H9 (cell line): Measurements from ENCODE around the gene GPRC5A. TPM values are rescaled to one million over a fixed set of nuclear protein-coding genes. Genes with fewer than 3 reads are reported as not detected.

Experiments used
- DNase-seq: peaks from one replicate; pipeline ENCODE4 v3.0.0-alpha.2; 2017
- H2AFZ ChIP-seq: one replicate; pipeline ENCODE4 v1.6.1; 2013; ENCODE audit warnings: mild to moderate bottlenecking, low read length, control low read depth, moderate library complexity
- H2AK5ac ChIP-seq: 2 replicates; pipeline ENCODE4 v1.6.1; 2013; ENCODE audit warnings: low read length, control low read depth, mixed read lengths; ENCODE audit not compliant: insufficient read length
- H2BK120ac ChIP-seq: one replicate; pipeline ENCODE4 v1.6.1; 2013; ENCODE audit warnings: low read depth, mild to moderate bottlenecking, low read length, control low read depth, inconsistent platforms; ENCODE audit not compliant: poor library complexity, severe bottlenecking
- H2BK12ac ChIP-seq: 2 replicates; pipeline ENCODE4 v1.6.1; 2013; ENCODE audit warnings: low read length, control low read depth, mixed read lengths, low read depth; ENCODE audit not compliant: insufficient read length
- H2BK15ac ChIP-seq: 2 replicates; pipeline ENCODE4 v1.6.1; 2013; ENCODE audit warnings: low read depth, low read length, control low read depth
- H2BK20ac ChIP-seq: one replicate; pipeline ENCODE4 v1.6.1; 2013; ENCODE audit warnings: low read depth, mild to moderate bottlenecking, low read length, control low read depth, inconsistent platforms; ENCODE audit not compliant: poor library complexity, severe bottlenecking
- H2BK5ac ChIP-seq: 2 replicates; pipeline ENCODE4 v1.6.1; 2013; ENCODE audit warnings: low read length, control low read depth, mixed read lengths; ENCODE audit not compliant: insufficient read length
- H3K14ac ChIP-seq: 2 replicates; pipeline ENCODE4 v1.6.1; 2013; ENCODE audit warnings: low read length, control low read depth; ENCODE audit not compliant: insufficient read depth
- H3K18ac ChIP-seq: 2 replicates; pipeline ENCODE4 v1.6.1; 2013; ENCODE audit warnings: low read depth, mild to moderate bottlenecking, mixed read lengths, low read length, control low read depth; ENCODE audit not compliant: insufficient read length
- H3K23ac ChIP-seq: 2 replicates; pipeline ENCODE4 v1.6.1; 2013; ENCODE audit warnings: low read length, control low read depth, mixed read lengths, low read depth; ENCODE audit not compliant: insufficient read length
- H3K23me2 ChIP-seq: 2 replicates; pipeline ENCODE4 v1.6.1; 2013; ENCODE audit warnings: low read depth, mild to moderate bottlenecking, mixed read lengths, low read length, control low read depth; ENCODE audit not compliant: insufficient read length, poor library complexity, severe bottlenecking
- H3K27ac ChIP-seq: 2 replicates; pipeline ENCODE4 v1.5.1; 2013; ENCODE audit warnings: low read length, control low read depth, mixed read lengths, low read depth; ENCODE audit not compliant: insufficient read length
- H3K27me3 ChIP-seq: 2 replicates; pipeline ENCODE4 v1.6.1; 2013; ENCODE audit warnings: low read length, control low read depth, inconsistent platforms; ENCODE audit not compliant: insufficient read depth
- H3K4ac ChIP-seq: 2 replicates; pipeline ENCODE4 v1.6.1; 2013; ENCODE audit warnings: low read depth, mild to moderate bottlenecking, control low read depth, inconsistent platforms, low read length, moderate library complexity
- H3K4me1 ChIP-seq: 2 replicates; pipeline ENCODE4 v1.6.1; 2013; ENCODE audit warnings: low read length, control low read depth, inconsistent platforms; ENCODE audit not compliant: insufficient read depth
- H3K4me2 ChIP-seq: 2 replicates; pipeline ENCODE4 v1.6.1; 2013; ENCODE audit warnings: low read length, control low read depth, mixed read lengths; ENCODE audit not compliant: insufficient read length, insufficient read depth
- H3K56ac ChIP-seq: 2 replicates; pipeline ENCODE4 v1.6.1; 2013; ENCODE audit warnings: low read depth, mild to moderate bottlenecking, mixed read lengths, low read length, control low read depth; ENCODE audit not compliant: insufficient read length
- H3K79me1 ChIP-seq: 2 replicates; pipeline ENCODE4 v1.6.1; 2013; ENCODE audit warnings: low read depth, mild to moderate bottlenecking, moderate library complexity, low read length, control low read depth, inconsistent platforms; ENCODE audit not compliant: insufficient read depth, poor library complexity, severe bottlenecking
- H3K79me2 ChIP-seq: 2 replicates; pipeline ENCODE4 v1.6.1; 2013; ENCODE audit warnings: low read length, control low read depth, inconsistent platforms; ENCODE audit not compliant: insufficient read depth
- H3K9ac ChIP-seq: 2 replicates; pipeline ENCODE4 v1.6.1; 2013; ENCODE audit warnings: low read length, control low read depth, mixed read lengths; ENCODE audit not compliant: insufficient read length; ENCODE audit errors: extremely low read depth
- H3K9me3 ChIP-seq: one replicate; pipeline ENCODE4 v1.6.1; 2013; ENCODE audit warnings: low read depth, low read length, inconsistent platforms; ENCODE audit not compliant: control insufficient read depth
- H3T11ph ChIP-seq: one replicate; pipeline ENCODE4 v1.6.1; 2013; ENCODE audit warnings: mild to moderate bottlenecking, low read length, control low read depth, inconsistent platforms
- H4K20me1 ChIP-seq: one replicate; pipeline ENCODE4 v1.6.1; 2013; ENCODE audit not compliant: control insufficient read depth, insufficient read length, insufficient read depth
- H4K5ac ChIP-seq: 2 replicates; pipeline ENCODE4 v1.6.1; 2013; ENCODE audit warnings: low read depth, mild to moderate bottlenecking, mixed read lengths, low read length, control low read depth; ENCODE audit not compliant: insufficient read length
- H4K8ac ChIP-seq: replicated peaks from 2 replicates; pipeline ENCODE4 v1.6.1; 2013; ENCODE audit warnings: low read length, control low read depth, mixed read lengths, low read depth; ENCODE audit not compliant: insufficient read length
- H4K91ac ChIP-seq: 2 replicates; pipeline ENCODE4 v1.6.1; 2013; ENCODE audit warnings: low read depth, mild to moderate bottlenecking, moderate library complexity, mixed read lengths, low read length, control low read depth; ENCODE audit not compliant: insufficient read length
- H3K27ac Mint-ChIP-seq, 3 experiments: 2 replicates in 2 of 3; 3 replicates in 1 of 3; pipeline ENCODE4 v1.8.0; 2020 to 2021; ENCODE audit warnings: mixed read lengths in 3 of 3, mild to moderate bottlenecking in 1 of 3, moderate library complexity in 1 of 3
- H3K27me3 Mint-ChIP-seq: 2 replicates; pipeline ENCODE4 v1.8.0; 2021; ENCODE audit warnings: low read depth, mild to moderate bottlenecking, moderate library complexity, mixed read lengths
- H3K36me3 Mint-ChIP-seq, 3 experiments: 2 replicates in 2 of 3; 3 replicates in 1 of 3; pipeline ENCODE4 v1.8.0; 2020 to 2021; ENCODE audit warnings: low read depth in 3 of 3, mixed read lengths in 3 of 3; ENCODE audit not compliant: insufficient read depth in 1 of 3
- H3K4me1 Mint-ChIP-seq, 2 experiments: 2 replicates each; pipeline ENCODE4 v1.8.0; 2020; ENCODE audit warnings: mixed read lengths in 2 of 2
- H3K4me3 Mint-ChIP-seq, 2 experiments: 2 replicates in 1 of 2; 3 replicates in 1 of 2; pipeline ENCODE4 v1.8.0; 2020 to 2021; ENCODE audit warnings: mild to moderate bottlenecking in 2 of 2, mixed read lengths in 2 of 2, moderate library complexity in 1 of 2
- H3K9me3 Mint-ChIP-seq, 2 experiments: 2 replicates in 1 of 2; 3 replicates in 1 of 2; pipeline ENCODE4 v1.8.0; 2020; ENCODE audit warnings: mild to moderate bottlenecking in 2 of 2, mixed read lengths in 2 of 2, moderate library complexity in 1 of 2
- WGBS: extraction: QIAGEN DNeasy Blood & Tissue Kit; methylation state at CpG from one replicate; pipeline ENCODE4 v1.1.7; 2013; ENCODE audit warnings: missing lambda C conversion rate, low lambda C conversion rate, mixed read lengths; ENCODE audit not compliant: insufficient read length; ENCODE audit errors: extremely low coverage; 5-methylcytosine and 5-hydroxymethylcytosine counted together
- total RNA-seq: library from RNA; stranded (reverse); gene quantifications from 2 replicates; pipeline ENCODE4 v1.2.1, GENCODE V29; 2021
- TF ChIP-seq, protein P1 (sequence below): fragments of 200-600 bp; sonication (generic); conservative IDR thresholded peaks from 3 replicates; pipeline ENCODE4 v1.8.0; 2021; ENCODE audit warnings: antibody characterized with exemption, mild to moderate bottlenecking

Gene GPRC5A
- total RNA-seq, 1 experiment from 2014 or later: 0.09 TPM

DNA sequence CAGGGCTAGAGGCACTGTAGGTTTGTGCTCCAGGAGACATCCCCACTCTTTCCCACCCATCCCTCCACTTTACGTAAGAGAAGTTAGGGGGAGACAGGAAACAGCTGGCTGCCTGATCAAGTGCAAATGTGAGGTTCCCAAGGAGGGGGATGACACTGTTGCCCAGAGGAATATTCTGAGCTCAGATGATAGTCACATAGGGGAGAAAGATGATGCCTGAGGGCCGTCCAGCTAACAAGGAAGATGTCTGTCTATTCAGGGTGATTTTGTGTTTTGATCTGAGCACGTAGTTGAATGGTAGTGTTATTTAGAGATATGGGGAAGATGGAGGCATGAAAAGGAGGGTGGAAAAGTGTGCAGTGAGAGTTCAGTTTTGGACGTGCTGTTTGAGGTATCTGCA is 74.5 kb downstream of the GPRC5A start:
- Mint-ChIP-seq H3K27ac (no peak overlapping the region), H3K36me3 (peaks cover 0 to 4% (median 0%) of the 10 kb centered on the region in 3 experiments; a peak in 3 of 7 replicates)
- H3K27me3 ChIP-seq: no peaks in the 10 kb centered on the region

More for the DNA sequence above, 74.5 kb downstream of the GPRC5A start:
- H2AK5ac ChIP-seq: no peak overlapping the region
- no peak overlapping the region for H2BK5ac ChIP-seq
- no peaks in the 10 kb centered on the region for H3K79me1 ChIP-seq
- H4K20me1 ChIP-seq: no peaks in the 10 kb centered on the region
- no peak overlapping the region for H2BK120ac ChIP-seq
- no peak for DNase-seq
- 100% methylated on average over 1 of the region's 4 CpGs for WGBS
- no peak overlapping the region for H2BK20ac ChIP-seq
- H3K9ac ChIP-seq: no peak overlapping the region
- no peaks in the 10 kb centered on the region for H3K79me2 ChIP-seq
- H3K4me2 ChIP-seq: no peak overlapping the region
- Mint-ChIP-seq H3K4me1 (no peaks in the 10 kb centered on the region), H3K27me3 (no peaks in the 10 kb centered on the region), H3K4me3 (no peak overlapping the region), H3K9me3 (no peaks in the 10 kb centered on the region; a peak in 1 of 5 replicates)
- H3T11ph ChIP-seq: no peak overlapping the region
- H4K91ac ChIP-seq: no peak overlapping the region
- H2BK15ac ChIP-seq: no peak overlapping the region
- no peaks in the 10 kb centered on the region for H3K23me2 ChIP-seq
- H3K9me3 ChIP-seq: no peaks in the 10 kb centered on the region
- no peak overlapping the region for H3K4ac ChIP-seq
- H3K18ac ChIP-seq: no peak overlapping the region
- TF ChIP-seq, protein P1, sequence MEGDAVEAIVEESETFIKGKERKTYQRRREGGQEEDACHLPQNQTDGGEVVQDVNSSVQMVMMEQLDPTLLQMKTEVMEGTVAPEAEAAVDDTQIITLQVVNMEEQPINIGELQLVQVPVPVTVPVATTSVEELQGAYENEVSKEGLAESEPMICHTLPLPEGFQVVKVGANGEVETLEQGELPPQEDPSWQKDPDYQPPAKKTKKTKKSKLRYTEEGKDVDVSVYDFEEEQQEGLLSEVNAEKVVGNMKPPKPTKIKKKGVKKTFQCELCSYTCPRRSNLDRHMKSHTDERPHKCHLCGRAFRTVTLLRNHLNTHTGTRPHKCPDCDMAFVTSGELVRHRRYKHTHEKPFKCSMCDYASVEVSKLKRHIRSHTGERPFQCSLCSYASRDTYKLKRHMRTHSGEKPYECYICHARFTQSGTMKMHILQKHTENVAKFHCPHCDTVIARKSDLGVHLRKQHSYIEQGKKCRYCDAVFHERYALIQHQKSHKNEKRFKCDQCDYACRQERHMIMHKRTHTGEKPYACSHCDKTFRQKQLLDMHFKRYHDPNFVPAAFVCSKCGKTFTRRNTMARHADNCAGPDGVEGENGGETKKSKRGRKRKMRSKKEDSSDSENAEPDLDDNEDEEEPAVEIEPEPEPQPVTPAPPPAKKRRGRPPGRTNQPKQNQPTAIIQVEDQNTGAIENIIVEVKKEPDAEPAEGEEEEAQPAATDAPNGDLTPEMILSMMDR: no peak
- H2AFZ ChIP-seq: no peak overlapping the region
- no peak overlapping the region for H4K8ac ChIP-seq
- no peak overlapping the region for H3K14ac ChIP-seq
- no peaks in the 10 kb centered on the region for H3K4me1 ChIP-seq
- H3K23ac ChIP-seq: no peak overlapping the region
- no peak overlapping the region for H3K27ac ChIP-seq
- no peak overlapping the region for H4K5ac ChIP-seq
- no peak overlapping the region for H3K56ac ChIP-seq
- H2BK12ac ChIP-seq: no peak overlapping the region

Other genes starting within 250 kb of the GPRC5A start
- 20.4 and 23.4 TPM in 2 replicates for gene GPR19, start 195.4 kb upstream of the GPRC5A start, total RNA-seq
- 27.7 and 28.3 TPM in 2 replicates for gene CDKN1B, start 174.2 kb upstream of the GPRC5A start, total RNA-seq
- gene APOLD1, start 105.9 kb upstream of the GPRC5A start, total RNA-seq: 0.48 and 0.70 TPM in 2 replicates
- gene DDX47, start 78.2 kb upstream of the GPRC5A start, total RNA-seq: 73.9 and 78.2 TPM in 2 replicates
- gene GPRC5D, start 60.6 kb downstream of the GPRC5A start, total RNA-seq: not detected in 2 replicates
- gene HEBP1, start 108.7 kb downstream of the GPRC5A start, total RNA-seq: 20.2 and 22.2 TPM in 2 replicates
- 20.2 and 20.8 TPM in 2 replicates for gene FAM234B, start 152.8 kb downstream of the GPRC5A start, total RNA-seq
- 0.22 and 0.33 TPM in 2 replicates for gene GSG1, start 212.1 kb downstream of the GPRC5A start, total RNA-seq